ENCODE data around the gene RBM3.

DNA sequence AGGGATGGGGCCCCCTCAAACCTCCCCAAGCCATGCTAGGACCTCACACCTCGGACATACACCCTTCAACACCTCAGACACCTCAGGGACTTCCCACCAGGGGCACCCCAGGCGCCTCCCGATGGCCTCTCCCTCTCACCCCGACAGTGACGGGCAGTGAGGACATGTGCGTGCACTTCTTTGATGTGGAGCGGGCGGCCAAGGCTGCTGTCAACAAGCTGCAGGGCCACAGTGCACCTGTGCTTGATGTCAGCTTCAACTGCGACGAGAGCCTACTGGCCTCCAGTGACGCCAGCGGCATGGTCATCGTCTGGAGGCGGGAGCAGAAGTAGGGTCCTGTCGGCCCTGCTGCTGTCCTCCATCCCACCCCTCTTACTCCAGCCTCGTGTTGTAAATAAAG, 30.4 kb downstream of the RBM3 start:
- TF ChIP-seq, protein P1, sequence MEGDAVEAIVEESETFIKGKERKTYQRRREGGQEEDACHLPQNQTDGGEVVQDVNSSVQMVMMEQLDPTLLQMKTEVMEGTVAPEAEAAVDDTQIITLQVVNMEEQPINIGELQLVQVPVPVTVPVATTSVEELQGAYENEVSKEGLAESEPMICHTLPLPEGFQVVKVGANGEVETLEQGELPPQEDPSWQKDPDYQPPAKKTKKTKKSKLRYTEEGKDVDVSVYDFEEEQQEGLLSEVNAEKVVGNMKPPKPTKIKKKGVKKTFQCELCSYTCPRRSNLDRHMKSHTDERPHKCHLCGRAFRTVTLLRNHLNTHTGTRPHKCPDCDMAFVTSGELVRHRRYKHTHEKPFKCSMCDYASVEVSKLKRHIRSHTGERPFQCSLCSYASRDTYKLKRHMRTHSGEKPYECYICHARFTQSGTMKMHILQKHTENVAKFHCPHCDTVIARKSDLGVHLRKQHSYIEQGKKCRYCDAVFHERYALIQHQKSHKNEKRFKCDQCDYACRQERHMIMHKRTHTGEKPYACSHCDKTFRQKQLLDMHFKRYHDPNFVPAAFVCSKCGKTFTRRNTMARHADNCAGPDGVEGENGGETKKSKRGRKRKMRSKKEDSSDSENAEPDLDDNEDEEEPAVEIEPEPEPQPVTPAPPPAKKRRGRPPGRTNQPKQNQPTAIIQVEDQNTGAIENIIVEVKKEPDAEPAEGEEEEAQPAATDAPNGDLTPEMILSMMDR (IDR thresholded peaks at IDR 0.05; ENCODE audit: low read depth, low read length): no peak
- no peak for TF ChIP-seq POLR2A (IDR thresholded peaks at IDR 0.05; ENCODE audit: extremely low read depth, insufficient read length)
- TF ChIP-seq, protein P2, sequence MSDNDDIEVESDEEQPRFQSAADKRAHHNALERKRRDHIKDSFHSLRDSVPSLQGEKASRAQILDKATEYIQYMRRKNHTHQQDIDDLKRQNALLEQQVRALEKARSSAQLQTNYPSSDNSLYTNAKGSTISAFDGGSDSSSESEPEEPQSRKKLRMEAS (IDR thresholded peaks at IDR 0.05; ENCODE audit: low read depth, low read length): no peak
- no peak for TF ChIP-seq MYC (IDR thresholded peaks at IDR 0.05; ENCODE audit: low read depth, low read length)

Data from NB4 (cell line).